Measurements from ENCODE around the gene CIB2. TPM values are rescaled to one million over a fixed set of nuclear protein-coding genes. Genes with fewer than 3 reads are reported as not detected.

Gene CIB2
- total RNA-seq, 1 donor from 2014 or later, result 16.7 TPM

GRCh38 chr15:78057803-78058202 lies 73.4 kb downstream of the CIB2 start:
- no peak for DNase-seq (ENCODE audit: low spot score)
- intact Hi-C loops (cut with DNase I), result loop anchor here (5.0 kb wide), 1 partner anchor 66 kb away; no protein-coding TSS in a partner anchor

- DNase-seq (ENCODE audit: low spot score), result no peak
- intact Hi-C loops (cut with DNase I), result loop anchor here (5.0 kb wide), 1 partner anchor 64 kb away; no protein-coding TSS in a partner anchor
Observed at GRCh38 chr15:78056714-78057269, 74.5 kb downstream of the CIB2 start.

GRCh38 chr15:78055919-78056713 lies 75.1 kb downstream of the CIB2 start:
- intact Hi-C loops (cut with DNase I), result loop anchor here (5.0 kb wide), 1 partner anchor 64 kb away; no protein-coding TSS in a partner anchor

GRCh38 chr15:78054966-78055365 lies 76.3 kb downstream of the CIB2 start:
- no peak for DNase-seq (ENCODE audit: low spot score)
- intact Hi-C loops (cut with DNase I), result loop anchor here (5.0 kb wide), 1 partner anchor 63 kb away; no protein-coding TSS in a partner anchor

More at GRCh38 chr15:78055919-78056713, 75.1 kb downstream of the CIB2 start:
- DNase-seq (ENCODE audit: low spot score), result no peak

Other genes starting within 250 kb of the CIB2 start
- gene TBC1D2B, start 53.7 kb downstream of the CIB2 start, total RNA-seq, result 11.3 TPM
- not detected for gene SH2D7, start 38.9 kb downstream of the CIB2 start, total RNA-seq
- 370 TPM for gene IDH3A, start 17.9 kb upstream of the CIB2 start, total RNA-seq
- not detected for gene ACSBG1, start 103.1 kb upstream of the CIB2 start, total RNA-seq
- 150 TPM for gene DNAJA4, start 133.1 kb upstream of the CIB2 start, total RNA-seq
- 33.3 TPM for gene SKIC8, start 168.2 kb upstream of the CIB2 start, total RNA-seq
- not detected for gene CRABP1, start 208.9 kb upstream of the CIB2 start, total RNA-seq